Cerebellar nuclear complex (tissue), 1 donor: ENCODE results near the gene SH2D5.
"Not testable (repeated sequence)": the region's sequence is repeated elsewhere in the genome, so short reads cannot be mapped to it uniquely, and the experiment has no call there.

Experiments
- DNase-seq, 2 experiments: peaks; one replicate each; lab custom pipeline; 2025; lab: John Stamatoyannopoulos, UW

SH2D5 gene

GRCh38 chr1:20695515-20695914, 37.0 kb downstream of the SH2D5 start:
- DNase-seq = no peak

DNA sequence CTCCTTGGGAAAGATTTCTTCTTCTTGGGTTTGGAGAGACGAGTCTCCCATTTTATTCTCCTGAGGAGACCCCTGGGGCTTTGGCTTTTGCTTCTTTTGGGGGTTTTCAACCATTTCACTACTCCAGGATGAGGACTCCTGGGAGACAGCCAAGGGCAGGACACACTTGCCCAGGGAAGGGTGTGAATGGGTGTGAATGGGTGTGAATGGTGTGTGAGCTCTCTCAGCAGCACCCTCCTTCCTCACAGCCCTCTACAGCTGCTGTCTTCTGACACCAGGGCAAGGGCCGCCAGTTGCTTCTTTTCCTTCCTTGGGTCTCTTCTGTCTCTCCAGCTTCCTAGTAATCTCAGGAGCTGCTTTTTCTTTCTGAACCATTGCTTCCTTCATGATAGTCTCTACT, 38.9 kb downstream of the SH2D5 start:
- no peak for DNase-seq

DNA sequence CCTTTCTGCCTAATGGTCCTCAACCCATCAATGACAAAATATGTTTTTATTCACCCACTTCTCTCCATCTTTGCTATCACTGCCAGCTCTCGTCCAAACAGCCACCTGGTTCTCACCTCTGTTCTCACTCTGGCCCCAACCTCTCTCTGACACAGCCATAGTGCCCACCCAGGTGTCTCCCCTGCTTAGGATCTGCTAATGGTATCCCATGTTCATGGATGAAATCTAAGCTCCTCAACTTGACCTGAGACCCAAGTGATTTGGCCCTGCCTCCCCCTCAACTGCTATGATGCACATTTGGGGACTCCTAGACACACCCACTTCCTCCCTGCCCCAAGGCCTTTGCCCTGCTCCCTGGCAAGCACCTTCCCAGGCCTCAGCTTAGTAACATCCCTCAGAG, 40.6 kb downstream of the SH2D5 start:
- no peak for DNase-seq

- no peak for DNase-seq
These were observed 42.9 kb downstream of the SH2D5 start for GRCh38 chr1:20689645-20690056.

DNA sequence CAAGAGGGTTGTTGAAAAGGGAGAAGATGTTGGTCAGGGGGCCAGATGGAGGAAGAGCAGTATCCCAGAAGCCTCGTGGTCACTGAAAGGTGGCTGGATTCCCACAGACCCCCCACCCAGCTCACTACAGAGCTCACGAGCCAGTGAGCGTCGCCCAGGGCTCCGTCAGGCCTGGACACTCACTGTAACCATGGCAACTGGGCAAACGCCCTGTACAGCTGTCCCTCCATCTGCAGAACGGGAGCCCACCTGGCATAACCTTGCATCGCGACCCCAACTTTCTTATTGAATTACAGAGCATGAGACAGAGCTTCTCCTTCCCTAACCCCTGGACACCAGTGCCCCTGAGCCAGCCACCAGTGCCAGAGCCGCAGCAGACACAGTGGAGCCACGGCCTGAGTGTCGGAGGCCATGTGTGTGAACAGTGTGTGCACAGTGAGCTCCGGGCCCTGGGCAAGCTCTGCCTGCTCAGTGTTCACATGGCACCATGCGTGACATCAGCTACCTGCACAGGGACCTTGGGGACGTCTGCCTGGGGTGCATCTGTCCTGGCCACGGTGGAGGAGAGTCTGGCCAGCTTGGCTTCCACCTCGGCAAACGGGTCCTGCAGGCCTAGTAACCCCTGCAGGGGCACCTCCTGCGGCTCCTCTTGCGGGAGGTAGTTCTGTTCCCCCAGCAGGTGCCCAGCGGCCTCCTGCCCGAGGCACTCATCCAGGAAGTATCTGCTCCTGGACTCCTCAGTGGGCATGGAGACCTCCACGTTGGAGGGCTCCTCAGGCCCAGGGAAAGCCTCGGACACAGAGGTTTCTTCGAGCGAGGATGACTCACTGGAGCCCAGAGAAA, 45.4 kb downstream of the SH2D5 start:
- no peak for DNase-seq

- no peak for DNase-seq
These were observed 46.8 kb downstream of the SH2D5 start for GRCh38 chr1:20685741-20686140.

- DNase-seq = no peak
These were observed 47.3 kb downstream of the SH2D5 start for GRCh38 chr1:20685099-20685662.

- no peak for DNase-seq
These were observed 47.9 kb downstream of the SH2D5 start for GRCh38 chr1:20684651-20685050.

DNA sequence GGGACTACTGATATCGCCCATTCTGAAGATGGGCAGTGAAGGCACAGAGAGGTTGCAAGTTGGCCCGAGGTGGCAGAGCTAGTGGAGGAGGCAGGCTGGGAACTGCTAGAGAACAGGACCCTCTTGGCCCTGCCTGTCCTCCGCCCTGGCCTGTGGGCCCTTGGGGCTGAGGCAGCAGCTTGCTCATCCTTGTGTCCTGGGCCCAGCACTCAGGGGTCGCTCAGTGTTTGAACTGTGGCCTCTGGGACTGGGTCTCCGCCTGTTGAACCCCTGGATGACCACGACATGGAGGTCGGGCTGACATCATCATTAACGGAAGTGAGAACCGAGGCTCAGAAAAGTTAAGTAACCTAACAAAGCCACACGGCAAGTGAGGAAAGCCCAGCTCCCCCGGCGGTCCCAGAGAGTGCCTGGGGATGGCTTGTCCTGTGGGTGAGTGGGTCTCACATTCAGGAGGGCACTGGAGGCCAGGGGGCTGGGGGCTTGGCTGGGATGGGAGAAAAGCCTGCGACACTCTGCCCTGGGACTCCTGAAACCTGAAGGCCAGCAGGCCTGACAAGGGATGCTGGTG, 48.4 kb downstream of the SH2D5 start:
- no peak for DNase-seq

- DNase-seq = no peak
These were observed 48.9 kb downstream of the SH2D5 start for GRCh38 chr1:20683614-20684013.

GRCh38 chr1:20682571-20683236, 49.8 kb downstream of the SH2D5 start:
- no peak for DNase-seq

GRCh38 chr1:20681999-20682398, 50.5 kb downstream of the SH2D5 start:
- DNase-seq = no peak

DNA sequence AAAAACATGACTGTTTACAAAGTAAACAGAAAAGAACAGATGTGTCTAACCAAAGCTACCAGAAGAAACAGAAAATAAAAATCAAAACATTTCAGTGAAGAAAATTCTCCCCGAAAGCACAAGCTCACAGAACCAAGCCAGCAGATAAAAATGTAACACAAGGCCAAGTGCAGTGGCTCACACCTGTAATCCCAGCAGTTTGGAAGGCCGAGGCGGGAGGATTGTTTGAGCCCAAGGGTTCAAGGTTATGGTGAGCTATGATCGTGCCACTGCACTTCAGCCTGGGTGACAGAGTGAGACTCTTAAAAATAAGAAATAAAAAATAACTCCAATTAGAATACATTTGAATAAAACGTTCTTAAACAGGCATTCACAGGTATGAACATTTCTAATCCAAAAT, 52.2 kb downstream of the SH2D5 start:
- no peak for DNase-seq

GRCh38 chr1:20678599-20678998, 53.9 kb downstream of the SH2D5 start:
- no peak for DNase-seq

- DNase-seq = not testable (repeated sequence)
These were observed 58.9 kb downstream of the SH2D5 start for GRCh38 chr1:20673626-20674025.

DNA sequence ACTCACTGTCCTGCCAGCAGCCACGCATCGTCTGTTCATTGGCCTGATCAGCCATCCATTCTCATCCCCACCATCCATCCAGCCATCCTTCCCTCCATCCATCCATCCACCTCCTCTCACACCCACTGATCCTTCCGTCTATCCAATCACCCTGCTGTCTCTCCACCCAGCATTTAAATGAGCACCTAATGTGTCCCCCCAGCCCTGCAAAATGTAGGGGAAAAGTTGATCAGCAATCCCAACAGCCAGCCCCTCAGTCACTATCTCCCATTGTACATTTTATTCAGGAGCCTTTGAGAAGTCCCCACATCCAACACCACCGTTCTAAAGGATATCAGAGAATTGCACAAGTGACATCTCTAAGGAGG, 60.3 kb downstream of the SH2D5 start:
- DNase-seq = no peak

GRCh38 chr1:20670936-20671335, 61.6 kb downstream of the SH2D5 start:
- DNase-seq = no peak
